CD4-positive, alpha-beta T cell treated with Interleukin-2 at 100 ng/mL for 4 hours (primary cell): Measurements from ENCODE around the gene RPL27A.

Experiments
- DNase-seq: peaks from one replicate; pipeline ENCODE4 v3.0.0-alpha.2; 2020; ENCODE audit warnings: low spot score

Gene RPL27A

GRCh38 chr11:8674859-8675258, 7.7 kb upstream of the RPL27A start:
- DNase-seq: no peak

- no peak for DNase-seq
Measured at GRCh38 chr11:8676458-8676857, 6.1 kb upstream of the RPL27A start.

- no peak for DNase-seq
Measured at GRCh38 chr11:8679006-8679405, 3.6 kb upstream of the RPL27A start.

GRCh38 chr11:8681837-8682302, 722 bp upstream of the RPL27A start:
- DNase-seq: no peak

- DNase-seq: no peak
Measured at GRCh38 chr11:8683115-8683807, 669 bp downstream of the RPL27A start.

GRCh38 chr11:8684600-8685290, 2.2 kb downstream of the RPL27A start:
- DNase-seq: no peak

- DNase-seq: no peak
Measured at GRCh38 chr11:8685306-8685705, 2.7 kb downstream of the RPL27A start.

- DNase-seq: no peak
Measured at GRCh38 chr11:8685820-8686219, 3.2 kb downstream of the RPL27A start.

GRCh38 chr11:8686325-8686724, 3.7 kb downstream of the RPL27A start:
- no peak for DNase-seq

- DNase-seq: peak; percentile 87
Measured at GRCh38 chr11:8688414-8689362, 6.1 kb downstream of the RPL27A start.

- DNase-seq: no peak
Measured at GRCh38 chr11:8689726-8690255, 7.2 kb downstream of the RPL27A start.

- no peak for DNase-seq
Measured at GRCh38 chr11:8690374-8691342, 8.1 kb downstream of the RPL27A start.

GRCh38 chr11:8691601-8692000, 9.0 kb downstream of the RPL27A start:
- no peak for DNase-seq

GRCh38 chr11:8692417-8692816, 9.8 kb downstream of the RPL27A start:
- DNase-seq: no peak

GRCh38 chr11:8693010-8693551, 10.5 kb downstream of the RPL27A start:
- DNase-seq: no peak

- no peak for DNase-seq
Measured at GRCh38 chr11:8693555-8693954, 11.0 kb downstream of the RPL27A start.

GRCh38 chr11:8694137-8694536, 11.5 kb downstream of the RPL27A start:
- no peak for DNase-seq

- no peak for DNase-seq
Measured at GRCh38 chr11:8697054-8697453, 14.5 kb downstream of the RPL27A start.

GRCh38 chr11:8698379-8698851, 15.8 kb downstream of the RPL27A start:
- DNase-seq: no peak

- DNase-seq: no peak
Measured at GRCh38 chr11:8698917-8699441, 16.4 kb downstream of the RPL27A start.
